ENCODE results near the gene MSH4.

DNA sequence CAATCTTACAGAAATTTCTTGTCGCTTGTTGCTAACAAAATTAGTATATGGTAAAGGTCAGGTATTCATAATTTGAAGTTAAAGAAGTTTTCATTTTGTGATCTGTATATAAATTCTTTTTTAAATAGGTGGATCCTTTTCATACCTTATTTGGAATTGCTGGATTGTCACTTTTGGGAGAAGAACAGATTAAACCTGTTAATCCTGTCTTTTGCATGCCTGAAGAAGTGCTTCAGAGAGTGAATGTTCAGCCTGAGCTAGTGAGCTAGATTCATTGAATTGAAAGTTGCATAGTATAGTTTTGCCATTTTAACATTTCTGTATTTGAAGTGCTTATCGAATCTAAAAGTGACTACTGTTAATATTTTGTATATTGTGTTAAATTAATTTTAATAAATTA, 2.3 kb upstream of the MSH4 start:
- TF ChIP-seq POLR2A (IDR thresholded peaks at IDR 0.05), result no peak
- TF ChIP-seq, protein P1, sequence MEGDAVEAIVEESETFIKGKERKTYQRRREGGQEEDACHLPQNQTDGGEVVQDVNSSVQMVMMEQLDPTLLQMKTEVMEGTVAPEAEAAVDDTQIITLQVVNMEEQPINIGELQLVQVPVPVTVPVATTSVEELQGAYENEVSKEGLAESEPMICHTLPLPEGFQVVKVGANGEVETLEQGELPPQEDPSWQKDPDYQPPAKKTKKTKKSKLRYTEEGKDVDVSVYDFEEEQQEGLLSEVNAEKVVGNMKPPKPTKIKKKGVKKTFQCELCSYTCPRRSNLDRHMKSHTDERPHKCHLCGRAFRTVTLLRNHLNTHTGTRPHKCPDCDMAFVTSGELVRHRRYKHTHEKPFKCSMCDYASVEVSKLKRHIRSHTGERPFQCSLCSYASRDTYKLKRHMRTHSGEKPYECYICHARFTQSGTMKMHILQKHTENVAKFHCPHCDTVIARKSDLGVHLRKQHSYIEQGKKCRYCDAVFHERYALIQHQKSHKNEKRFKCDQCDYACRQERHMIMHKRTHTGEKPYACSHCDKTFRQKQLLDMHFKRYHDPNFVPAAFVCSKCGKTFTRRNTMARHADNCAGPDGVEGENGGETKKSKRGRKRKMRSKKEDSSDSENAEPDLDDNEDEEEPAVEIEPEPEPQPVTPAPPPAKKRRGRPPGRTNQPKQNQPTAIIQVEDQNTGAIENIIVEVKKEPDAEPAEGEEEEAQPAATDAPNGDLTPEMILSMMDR (IDR thresholded peaks at IDR 0.05), result no peak
